ENCODE results near the gene POFUT1. TPM values are rescaled to one million over a fixed set of nuclear protein-coding genes. Genes with fewer than 3 reads are reported as not detected.
"Not testable (repeated sequence)": the region's sequence is repeated elsewhere in the genome, so short reads cannot be mapped to it uniquely, and the experiment has no call there.

The POFUT1 gene
- total RNA-seq (2014; rRNA removed; shearing (Covaris generic)) = 36.9 and 38.5 TPM in 2 replicates

- peak; percentile 91 for DNase-seq (ENCODE audit: low read depth)
Measured at GRCh38 chr20:32207626-32208498, at the start of gene POFUT1, which contains the start of gene PLAGL2. TSS of gene POFUT1 (plus strand) at chr20:32207880. CDS start at chr20:32207942, 62 bp downstream. TSS of gene PLAGL2 (minus strand) at chr20:32207743. CDS start at chr20:32202178, 5,565 bp downstream.

- DNase-seq (ENCODE audit: low read depth) = no peak
Measured at GRCh38 chr20:32158351-32158750, 49.3 kb upstream of the POFUT1 start.

GRCh38 chr20:32158943-32159660, 48.6 kb upstream of the POFUT1 start:
- no peak for DNase-seq (ENCODE audit: low read depth)

- DNase-seq (ENCODE audit: low read depth) = no peak
Measured at GRCh38 chr20:32159766-32160221, 47.9 kb upstream of the POFUT1 start.

- DNase-seq (ENCODE audit: low read depth) = no peak
Measured at GRCh38 chr20:32160341-32160740, 47.3 kb upstream of the POFUT1 start.

- no peak for DNase-seq (ENCODE audit: low read depth)
Measured at GRCh38 chr20:32162351-32162750, 45.3 kb upstream of the POFUT1 start.

- no peak for DNase-seq (ENCODE audit: low read depth)
Measured at GRCh38 chr20:32163951-32164350, 43.7 kb upstream of the POFUT1 start.

- DNase-seq (ENCODE audit: low read depth) = no peak
Measured at GRCh38 chr20:32164984-32165735, 42.5 kb upstream of the POFUT1 start.

- DNase-seq (ENCODE audit: low read depth) = no peak
Measured at GRCh38 chr20:32165836-32166545, 41.7 kb upstream of the POFUT1 start.

- DNase-seq (ENCODE audit: low read depth) = no peak
Measured at GRCh38 chr20:32167552-32167951, 40.1 kb upstream of the POFUT1 start.

GRCh38 chr20:32168184-32168910, 39.3 kb upstream of the POFUT1 start:
- no peak for DNase-seq (ENCODE audit: low read depth)

GRCh38 chr20:32177696-32178095, 30.0 kb upstream of the POFUT1 start:
- DNase-seq (ENCODE audit: low read depth) = not testable (repeated sequence)

- no peak for DNase-seq (ENCODE audit: low read depth)
Measured at GRCh38 chr20:32179515-32179914, 28.2 kb upstream of the POFUT1 start.

- DNase-seq (ENCODE audit: low read depth) = no peak
Measured at GRCh38 chr20:32179934-32180333, 27.7 kb upstream of the POFUT1 start.

GRCh38 chr20:32181606-32182005, 26.1 kb upstream of the POFUT1 start:
- no peak for DNase-seq (ENCODE audit: low read depth)

- DNase-seq (ENCODE audit: low read depth) = no peak
Measured at GRCh38 chr20:32183947-32184635, 23.6 kb upstream of the POFUT1 start.

GRCh38 chr20:32184961-32185603, 22.6 kb upstream of the POFUT1 start:
- no peak for DNase-seq (ENCODE audit: low read depth)

GRCh38 chr20:32186506-32186905, 21.2 kb upstream of the POFUT1 start:
- no peak for DNase-seq (ENCODE audit: low read depth)

- DNase-seq (ENCODE audit: low read depth) = no peak
Measured at GRCh38 chr20:32188376-32189122, 19.1 kb upstream of the POFUT1 start.

All from Daoy (cell line).